Activated CD8-positive, alpha-beta memory T cell treated with anti-CD3 and anti-CD28 coated beads, Interleukin-2, amount 50 U/mL, for 48 hours (primary cell): ENCODE results near the gene XKR7.
A peak's percentile ranks its signal among the peaks of the same experiment; 100 is the strongest.

Experiments
- DNase-seq: peaks from one replicate; pipeline ENCODE4 v3.0.0-alpha.2; 2020

The XKR7 gene

GRCh38 chr20:31945785-31946184 is 22.2 kb upstream of the XKR7 start:
- no peak for DNase-seq

- DNase-seq = no peak
These were observed 19.9 kb upstream of the XKR7 start for GRCh38 chr20:31948008-31948407.

GRCh38 chr20:31949877-31950646 is 17.9 kb upstream of the XKR7 start:
- no peak for DNase-seq

- DNase-seq = no peak
These were observed 16.8 kb upstream of the XKR7 start for GRCh38 chr20:31951203-31951529.

- DNase-seq = peak; percentile 98
These were observed 16.2 kb upstream of the XKR7 start, which contains the start of gene PDRG1 for GRCh38 chr20:31951530-31952453. Gene PDRG1 (minus strand): TSS chr20:31952046. CDS start chr20:31951961, 85 bp downstream.

- DNase-seq = no peak
These were observed 14.3 kb upstream of the XKR7 start for GRCh38 chr20:31953556-31954148.

GRCh38 chr20:31954500-31954899 is 13.5 kb upstream of the XKR7 start:
- DNase-seq = no peak

GRCh38 chr20:31956556-31957526 is 11.1 kb upstream of the XKR7 start:
- no peak for DNase-seq

GRCh38 chr20:31962761-31963160 is 5.2 kb upstream of the XKR7 start:
- DNase-seq = no peak

- DNase-seq = no peak
These were observed 4.1 kb upstream of the XKR7 start for GRCh38 chr20:31963889-31964288.

GRCh38 chr20:31966991-31967655 is 828 bp upstream of the XKR7 start:
- no peak for DNase-seq

- peak; percentile 97 for DNase-seq
These were observed 558 bp downstream of the XKR7 start for GRCh38 chr20:31968291-31969126.

GRCh38 chr20:31969991-31970390 is 2.0 kb downstream of the XKR7 start:
- no peak for DNase-seq

- DNase-seq = no peak
These were observed 4.6 kb downstream of the XKR7 start for GRCh38 chr20:31972471-31973021.

GRCh38 chr20:31974296-31974695 is 6.3 kb downstream of the XKR7 start:
- no peak for DNase-seq

GRCh38 chr20:31974951-31975487 is 7.1 kb downstream of the XKR7 start:
- DNase-seq = no peak

GRCh38 chr20:31975874-31976273 is 7.9 kb downstream of the XKR7 start:
- DNase-seq = no peak

- DNase-seq = no peak
These were observed 9.1 kb downstream of the XKR7 start for GRCh38 chr20:31977080-31977479.

GRCh38 chr20:31979713-31980426 is 11.9 kb downstream of the XKR7 start:
- DNase-seq = no peak

- DNase-seq = no peak
These were observed 13.8 kb downstream of the XKR7 start for GRCh38 chr20:31981784-31982183.
